Measurements from ENCODE around the gene RASGRP4. TPM values are rescaled to one million over a fixed set of nuclear protein-coding genes. Genes with fewer than 3 reads are reported as not detected.

RASGRP4 gene
- total RNA-seq, 4 donors from 2014 or later: under 0.01 to 2.0 (median 1.5) TPM; not detected in 1

GRCh38 chr19:38401148-38401547 is 24.9 kb downstream of the RASGRP4 start:
- no peaks in the 10 kb centered on the region for H3K9me3 ChIP-seq
- DNase-seq: no peak
- TF ChIP-seq POLR2A (IDR thresholded peaks at IDR 0.05) (no peak), CTCF (IDR thresholded peaks at IDR 0.05) (no peak)
- no peak overlapping the region for H3K27ac ChIP-seq
- intact Hi-C loops (cut with DNase I; ENCODE audit: low total_unique reads): no loop called here
- no peaks in the 10 kb centered on the region for H3K4me1 ChIP-seq
- H3K36me3 ChIP-seq: no peaks in the 10 kb centered on the region
- no peak overlapping the region for H3K4me3 ChIP-seq
- peaks cover 0 to 13% of the 10 kb centered on the region in 2 donors for H3K27me3 ChIP-seq

GRCh38 chr19:38400361-38400760 is 25.7 kb downstream of the RASGRP4 start:
- Histone ChIP-seq H3K27ac (no peak overlapping the region), H3K27me3 (peaks cover 0 to 13% of the 10 kb centered on the region in 2 donors), H3K4me1 (no peaks in the 10 kb centered on the region), H3K9me3 (no peaks in the 10 kb centered on the region), H3K4me3 (no peak overlapping the region), H3K36me3 (no peaks in the 10 kb centered on the region)
- intact Hi-C loops (cut with DNase I; ENCODE audit: low total_unique reads): no loop called here
- DNase-seq: no peak
- no peak for TF ChIP-seq POLR2A (IDR thresholded peaks at IDR 0.05)
- TF ChIP-seq CTCF (IDR thresholded peaks at IDR 0.05): no peak

GRCh38 chr19:38399537-38399936 is 26.5 kb downstream of the RASGRP4 start:
- TF ChIP-seq POLR2A (IDR thresholded peaks at IDR 0.05) (no peak), CTCF (IDR thresholded peaks at IDR 0.05) (no peak)
- H3K27me3 ChIP-seq: peaks cover 0 to 13% of the 10 kb centered on the region in 2 donors
- no peak for DNase-seq
- no peaks in the 10 kb centered on the region for H3K4me1 ChIP-seq
- no peak overlapping the region for H3K27ac ChIP-seq
- H3K36me3 ChIP-seq: no peaks in the 10 kb centered on the region
- H3K9me3 ChIP-seq: no peaks in the 10 kb centered on the region
- intact Hi-C loops (cut with DNase I; ENCODE audit: low total_unique reads): no loop called here
- H3K4me3 ChIP-seq: no peak overlapping the region

- Histone ChIP-seq H3K27me3 (peaks cover 0 to 13% of the 10 kb centered on the region in 2 donors), H3K27ac (no peak overlapping the region)
These were observed 26.9 kb downstream of the RASGRP4 start for GRCh38 chr19:38399081-38399480.

More at GRCh38 chr19:38399081-38399480, 26.9 kb downstream of the RASGRP4 start:
- DNase-seq: no peak
- Histone ChIP-seq H3K9me3 (no peaks in the 10 kb centered on the region), H3K36me3 (no peaks in the 10 kb centered on the region), H3K4me1 (no peaks in the 10 kb centered on the region), H3K4me3 (no peak overlapping the region)
- TF ChIP-seq CTCF (IDR thresholded peaks at IDR 0.05): no peak
- TF ChIP-seq POLR2A (IDR thresholded peaks at IDR 0.05): no peak
- intact Hi-C loops (cut with DNase I; ENCODE audit: low total_unique reads): no loop called here
